Parathyroid adenoma (tissue), 2 donors: ENCODE results near the gene ARHGAP42.
A peak's percentile ranks its signal among the peaks of the same experiment; 100 is the strongest.

Source experiments
- H2AFZ ChIP-seq: fragments of 300-600 bp; sonication (generic); one replicate; pipeline ENCODE4 v1.7.0; 2017; ENCODE audit warnings: antibody characterized with exemption, mild to moderate bottlenecking
- H3K27ac ChIP-seq: fragments of 300-600 bp; sonication (generic); one replicate; pipeline ENCODE4 v1.7.0; 2017
- H3K27me3 ChIP-seq: fragments of 300-600 bp; sonication (generic); one replicate; pipeline ENCODE4 v1.7.0; 2017; ENCODE audit warnings: low read length; ENCODE audit not compliant: control insufficient read depth, insufficient read depth
- H3K36me3 ChIP-seq: fragments of 300-600 bp; sonication (generic); one replicate; pipeline ENCODE4 v1.7.0; 2017; ENCODE audit warnings: low read length; ENCODE audit not compliant: control insufficient read depth, insufficient read depth
- H3K4me1 ChIP-seq: fragments of 300-600 bp; sonication (generic); one replicate; pipeline ENCODE4 v1.7.0; 2017; ENCODE audit warnings: control low read depth
- H3K4me2 ChIP-seq: fragments of 300-600 bp; sonication (generic); one replicate; pipeline ENCODE4 v1.7.0; 2017; ENCODE audit warnings: low read length
- H3K4me3 ChIP-seq: fragments of 300-600 bp; sonication (generic); one replicate; pipeline ENCODE4 v1.7.0; 2017; ENCODE audit warnings: low read depth, low read length
- H3K79me2 ChIP-seq: fragments of 300-600 bp; sonication (generic); one replicate; pipeline ENCODE4 v1.7.0; 2017; ENCODE audit warnings: control low read depth
- H3K9ac ChIP-seq: fragments of 300-600 bp; sonication (generic); one replicate; pipeline ENCODE4 v1.7.0; 2017; ENCODE audit warnings: mild to moderate bottlenecking
- H3K9me3 ChIP-seq: fragments of 300-600 bp; sonication (generic); one replicate; pipeline ENCODE4 v1.7.0; 2017; ENCODE audit warnings: low read length; ENCODE audit not compliant: control insufficient read depth
- TF ChIP-seq, protein P1 (sequence below): fragments of 300-600 bp; sonication (generic); IDR thresholded peaks from one replicate; pipeline ENCODE4 v1.7.0; 2017; ENCODE audit warnings: antibody characterized with exemption, mild to moderate bottlenecking
- donor health status: primary hyperparathyroidism.

ARHGAP42 gene

DNA sequence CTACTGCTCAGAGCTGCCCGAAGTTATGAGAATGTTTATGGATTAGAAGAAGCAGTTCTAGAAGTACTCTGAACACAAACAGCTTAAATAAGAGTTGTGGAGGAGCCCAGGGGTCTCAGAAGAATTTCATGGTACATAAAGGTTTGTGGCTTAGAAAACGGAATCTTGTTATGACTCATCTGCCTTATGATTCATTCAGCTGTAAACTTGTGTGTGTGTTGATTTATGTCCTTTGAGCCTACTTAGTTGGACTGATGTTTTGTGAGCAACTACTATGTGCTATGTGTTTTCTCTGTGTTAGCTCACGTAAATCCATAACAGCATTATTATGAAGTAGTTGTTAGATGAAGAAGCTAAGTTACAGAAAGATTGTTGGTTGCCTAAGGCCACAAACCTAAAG lies 238.8 kb downstream of the ARHGAP42 start:
- TF ChIP-seq, protein P1, sequence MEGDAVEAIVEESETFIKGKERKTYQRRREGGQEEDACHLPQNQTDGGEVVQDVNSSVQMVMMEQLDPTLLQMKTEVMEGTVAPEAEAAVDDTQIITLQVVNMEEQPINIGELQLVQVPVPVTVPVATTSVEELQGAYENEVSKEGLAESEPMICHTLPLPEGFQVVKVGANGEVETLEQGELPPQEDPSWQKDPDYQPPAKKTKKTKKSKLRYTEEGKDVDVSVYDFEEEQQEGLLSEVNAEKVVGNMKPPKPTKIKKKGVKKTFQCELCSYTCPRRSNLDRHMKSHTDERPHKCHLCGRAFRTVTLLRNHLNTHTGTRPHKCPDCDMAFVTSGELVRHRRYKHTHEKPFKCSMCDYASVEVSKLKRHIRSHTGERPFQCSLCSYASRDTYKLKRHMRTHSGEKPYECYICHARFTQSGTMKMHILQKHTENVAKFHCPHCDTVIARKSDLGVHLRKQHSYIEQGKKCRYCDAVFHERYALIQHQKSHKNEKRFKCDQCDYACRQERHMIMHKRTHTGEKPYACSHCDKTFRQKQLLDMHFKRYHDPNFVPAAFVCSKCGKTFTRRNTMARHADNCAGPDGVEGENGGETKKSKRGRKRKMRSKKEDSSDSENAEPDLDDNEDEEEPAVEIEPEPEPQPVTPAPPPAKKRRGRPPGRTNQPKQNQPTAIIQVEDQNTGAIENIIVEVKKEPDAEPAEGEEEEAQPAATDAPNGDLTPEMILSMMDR: no peak
- Histone ChIP-seq H3K27ac (no peak overlapping the region), H3K79me2 (no peaks in the 10 kb centered on the region), H3K4me1 (no peaks in the 10 kb centered on the region), H3K36me3 (no peaks in the 10 kb centered on the region), H3K27me3 (no peaks in the 10 kb centered on the region), H3K9me3 (no peaks in the 10 kb centered on the region), H2AFZ (no peak overlapping the region), H3K9ac (no peak overlapping the region), H3K4me3 (no peak overlapping the region), H3K4me2 (no peak overlapping the region)

DNA sequence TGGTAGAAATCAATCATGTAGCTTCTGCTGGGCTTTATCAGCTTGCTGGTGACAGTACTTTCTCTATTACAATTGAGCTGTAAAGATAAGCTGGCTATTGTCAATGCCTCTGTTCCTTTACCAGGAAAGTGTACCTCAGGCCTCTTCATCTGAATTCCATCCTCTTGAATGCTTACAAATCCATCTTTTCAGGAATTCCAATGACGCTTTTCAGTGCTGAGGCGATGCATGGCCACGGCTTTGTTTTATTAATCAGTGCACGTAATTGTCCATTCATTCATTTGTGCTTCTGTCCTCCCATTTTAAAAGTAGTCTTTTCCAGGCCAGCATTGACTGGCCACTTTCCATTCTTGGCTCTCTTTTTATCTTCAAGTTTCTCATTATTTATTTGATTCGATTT lies 240.5 kb downstream of the ARHGAP42 start:
- no peaks in the 10 kb centered on the region for H3K36me3 ChIP-seq
- H3K4me2 ChIP-seq: no peak overlapping the region
- TF ChIP-seq, protein P1: no peak
- H3K9ac ChIP-seq: no peak overlapping the region
- H3K27ac ChIP-seq: no peak overlapping the region
- H3K9me3 ChIP-seq: no peaks in the 10 kb centered on the region
- no peak overlapping the region for H2AFZ ChIP-seq
- no peak overlapping the region for H3K4me3 ChIP-seq
- H3K79me2 ChIP-seq: no peaks in the 10 kb centered on the region
- H3K4me1 ChIP-seq: no peaks in the 10 kb centered on the region
- no peaks in the 10 kb centered on the region for H3K27me3 ChIP-seq

DNA sequence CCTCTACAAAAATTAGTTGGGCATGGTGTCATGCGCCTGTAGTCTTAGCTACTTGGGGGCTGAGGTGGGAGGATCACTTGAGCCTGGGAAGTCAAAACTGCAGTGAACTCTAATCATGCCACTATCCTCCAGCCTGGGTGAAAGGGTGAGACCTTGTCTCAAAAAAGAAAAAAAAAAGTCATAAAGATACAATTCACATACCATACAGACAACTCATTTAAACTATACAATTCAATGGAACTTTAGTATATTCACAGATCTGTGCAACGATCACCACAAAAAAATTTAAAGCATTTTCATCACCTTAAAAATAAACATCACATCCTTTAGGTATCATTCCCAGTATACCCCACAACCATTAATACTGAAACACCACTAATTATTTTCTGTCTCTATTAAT lies 241.3 kb downstream of the ARHGAP42 start:
- H3K4me2 ChIP-seq: no peak overlapping the region
- no peak overlapping the region for H3K4me3 ChIP-seq
- TF ChIP-seq, protein P1: no peak
- H3K27me3 ChIP-seq: no peaks in the 10 kb centered on the region
- H2AFZ ChIP-seq: no peak overlapping the region
- H3K4me1 ChIP-seq: no peaks in the 10 kb centered on the region
- no peak overlapping the region for H3K27ac ChIP-seq
- H3K79me2 ChIP-seq: no peaks in the 10 kb centered on the region
- H3K9me3 ChIP-seq: no peaks in the 10 kb centered on the region
- no peaks in the 10 kb centered on the region for H3K36me3 ChIP-seq
- no peak overlapping the region for H3K9ac ChIP-seq

DNA sequence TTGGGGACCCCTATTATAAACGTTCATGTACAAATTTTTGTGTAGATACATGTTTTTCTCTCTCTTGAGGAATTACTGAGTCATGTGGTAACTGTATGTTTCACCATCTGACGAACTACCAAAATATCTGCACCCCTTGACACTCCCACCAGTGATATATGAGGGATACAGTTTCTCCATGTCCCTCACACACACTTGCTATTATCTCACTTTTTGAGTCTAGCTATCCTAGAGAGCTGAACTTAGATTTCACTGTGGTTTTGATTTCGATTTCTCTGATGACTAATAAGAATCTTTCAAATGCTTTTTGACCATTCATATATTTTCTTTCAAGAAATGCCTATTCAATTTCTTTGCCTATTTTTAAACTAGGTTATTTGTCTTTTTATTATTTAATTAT lies 242.3 kb downstream of the ARHGAP42 start:
- Histone ChIP-seq H3K79me2 (no peaks in the 10 kb centered on the region), H3K4me2 (no peak overlapping the region), H3K4me3 (no peak overlapping the region), H3K4me1 (no peaks in the 10 kb centered on the region), H3K27me3 (no peaks in the 10 kb centered on the region), H3K36me3 (no peaks in the 10 kb centered on the region), H3K27ac (no peak overlapping the region), H3K9ac (no peak overlapping the region), H2AFZ (no peak overlapping the region), H3K9me3 (no peaks in the 10 kb centered on the region)
- TF ChIP-seq, protein P1: no peak

DNA sequence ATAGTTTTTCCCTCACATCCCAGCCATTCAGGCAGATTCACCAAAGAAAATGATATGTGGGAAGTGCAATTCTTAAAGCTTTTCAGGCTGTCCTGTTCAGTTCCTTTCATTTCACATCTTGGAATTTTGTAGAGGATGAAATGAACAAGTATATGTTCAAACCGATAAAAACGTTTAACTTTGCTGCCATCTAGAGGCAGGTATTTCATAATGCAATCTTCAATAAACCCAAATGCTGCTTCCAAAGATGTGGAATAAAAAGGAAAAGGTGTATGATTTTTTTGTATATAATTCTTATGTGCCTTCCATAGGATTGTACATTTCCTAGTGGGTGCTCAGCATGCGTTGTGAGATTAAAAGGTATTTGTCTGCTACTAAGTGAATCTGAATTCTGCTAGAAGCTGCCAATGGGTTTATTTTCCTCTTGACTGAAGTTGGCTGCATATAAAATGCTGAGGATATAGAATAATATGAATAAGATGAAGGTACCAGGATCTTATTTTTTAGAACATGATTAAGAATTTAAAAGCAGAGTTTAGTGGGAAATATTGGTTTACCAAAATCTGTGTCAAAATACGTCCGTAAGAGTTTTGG lies 243.2 kb downstream of the ARHGAP42 start:
- Histone ChIP-seq H3K4me3 (no peak overlapping the region), H2AFZ (no peak overlapping the region), H3K9ac (no peak overlapping the region), H3K27ac (no peak overlapping the region), H3K9me3 (no peaks in the 10 kb centered on the region), H3K4me2 (no peak overlapping the region), H3K79me2 (no peaks in the 10 kb centered on the region), H3K27me3 (no peaks in the 10 kb centered on the region), H3K36me3 (no peaks in the 10 kb centered on the region), H3K4me1 (no peaks in the 10 kb centered on the region)
- TF ChIP-seq, protein P1: peak; percentile 52
